ENCODE results near the gene RAB6A. TPM values are rescaled to one million over a fixed set of nuclear protein-coding genes. Genes with fewer than 3 reads are reported as not detected.

RAB6A gene
- total and polyA plus RNA-seq, 10 of the 15 experiments (the other 5 are each of a cell fraction or from before 2014, with no cell fraction given), result 9.8 to 107 (median 34.1) TPM

GRCh38 chr11:73659961-73660360 lies 100.9 kb downstream of the RAB6A start (continued):
- TF ChIP-seq, protein P1, sequence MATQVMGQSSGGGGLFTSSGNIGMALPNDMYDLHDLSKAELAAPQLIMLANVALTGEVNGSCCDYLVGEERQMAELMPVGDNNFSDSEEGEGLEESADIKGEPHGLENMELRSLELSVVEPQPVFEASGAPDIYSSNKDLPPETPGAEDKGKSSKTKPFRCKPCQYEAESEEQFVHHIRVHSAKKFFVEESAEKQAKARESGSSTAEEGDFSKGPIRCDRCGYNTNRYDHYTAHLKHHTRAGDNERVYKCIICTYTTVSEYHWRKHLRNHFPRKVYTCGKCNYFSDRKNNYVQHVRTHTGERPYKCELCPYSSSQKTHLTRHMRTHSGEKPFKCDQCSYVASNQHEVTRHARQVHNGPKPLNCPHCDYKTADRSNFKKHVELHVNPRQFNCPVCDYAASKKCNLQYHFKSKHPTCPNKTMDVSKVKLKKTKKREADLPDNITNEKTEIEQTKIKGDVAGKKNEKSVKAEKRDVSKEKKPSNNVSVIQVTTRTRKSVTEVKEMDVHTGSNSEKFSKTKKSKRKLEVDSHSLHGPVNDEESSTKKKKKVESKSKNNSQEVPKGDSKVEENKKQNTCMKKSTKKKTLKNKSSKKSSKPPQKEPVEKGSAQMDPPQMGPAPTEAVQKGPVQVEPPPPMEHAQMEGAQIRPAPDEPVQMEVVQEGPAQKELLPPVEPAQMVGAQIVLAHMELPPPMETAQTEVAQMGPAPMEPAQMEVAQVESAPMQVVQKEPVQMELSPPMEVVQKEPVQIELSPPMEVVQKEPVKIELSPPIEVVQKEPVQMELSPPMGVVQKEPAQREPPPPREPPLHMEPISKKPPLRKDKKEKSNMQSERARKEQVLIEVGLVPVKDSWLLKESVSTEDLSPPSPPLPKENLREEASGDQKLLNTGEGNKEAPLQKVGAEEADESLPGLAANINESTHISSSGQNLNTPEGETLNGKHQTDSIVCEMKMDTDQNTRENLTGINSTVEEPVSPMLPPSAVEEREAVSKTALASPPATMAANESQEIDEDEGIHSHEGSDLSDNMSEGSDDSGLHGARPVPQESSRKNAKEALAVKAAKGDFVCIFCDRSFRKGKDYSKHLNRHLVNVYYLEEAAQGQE (IDR thresholded peaks at IDR 0.05; ENCODE audit: low read depth, low read length), result no peak
- TF ChIP-seq RUNX3 (IDR thresholded peaks at IDR 0.05; ENCODE audit: low read length) (no peak), YY1 (IDR thresholded peaks at IDR 0.05; ENCODE audit: low read depth, low read length) (no peak), IKZF1 (conservative IDR thresholded peaks at IDR 0.05) (no peak), CEBPB (IDR thresholded peaks at IDR 0.05; ENCODE audit: borderline replicate concordance in 1 of 2, low read depth in 2 of 2, low read length in 2 of 2) (no peak), FOXM1 (IDR thresholded peaks at IDR 0.05; ENCODE audit: low read depth, low read length) (no peak)
- TF ChIP-seq, protein P2, sequence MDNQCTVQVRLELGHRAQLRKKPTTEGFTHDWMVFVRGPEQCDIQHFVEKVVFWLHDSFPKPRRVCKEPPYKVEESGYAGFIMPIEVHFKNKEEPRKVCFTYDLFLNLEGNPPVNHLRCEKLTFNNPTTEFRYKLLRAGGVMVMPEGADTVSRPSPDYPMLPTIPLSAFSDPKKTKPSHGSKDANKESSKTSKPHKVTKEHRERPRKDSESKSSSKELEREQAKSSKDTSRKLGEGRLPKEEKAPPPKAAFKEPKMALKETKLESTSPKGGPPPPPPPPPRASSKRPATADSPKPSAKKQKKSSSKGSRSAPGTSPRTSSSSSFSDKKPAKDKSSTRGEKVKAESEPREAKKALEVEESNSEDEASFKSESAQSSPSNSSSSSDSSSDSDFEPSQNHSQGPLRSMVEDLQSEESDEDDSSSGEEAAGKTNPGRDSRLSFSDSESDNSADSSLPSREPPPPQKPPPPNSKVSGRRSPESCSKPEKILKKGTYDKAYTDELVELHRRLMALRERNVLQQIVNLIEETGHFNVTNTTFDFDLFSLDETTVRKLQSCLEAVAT (IDR thresholded peaks at IDR 0.05), result no peak

- BruUV-seq (replicated peaks), result no TSS peak
- no peak overlapping the region for H3K27ac ChIP-seq (ENCODE audit: control insufficient read depth, insufficient read depth)
- 72% methylated on average over 3 of the region's 3 CpGs for WGBS (ENCODE audit: insufficient coverage, insufficient replicate concordance, low lambda C conversion rate, missing lambda C conversion rate)
- ChIA-PET RAD21 (ENCODE audit: unreplicated experiment) (no interaction called here), POLR2A (no interaction called here), CTCF (interaction anchor here (1.7 kb wide), 1 partner anchor 306 kb away, joined by 8 read pairs; no protein-coding TSS in a partner anchor), SMC1A (ENCODE audit: uncharacterized antibody, unreplicated experiment) (interaction anchor here (1.4 kb wide), 1 partner anchor 306 kb away, joined by 4 read pairs; no protein-coding TSS in a partner anchor)
- no peak overlapping the region for H3K4me3 ChIP-seq
- no peak overlapping the region for H3K9ac ChIP-seq (ENCODE audit: control insufficient read depth, insufficient read depth, low read length)
- in situ Hi-C loops (cut with MboI) (no loop called here), intact Hi-C loops (cut with micrococcal nuclease; ENCODE audit: unreplicated experiment) (no loop called here)
- H4K20me1 ChIP-seq (ENCODE audit: control insufficient read depth, insufficient read depth), result no peaks in the 10 kb centered on the region
- TF ChIP-seq BMI1 (IDR thresholded peaks at IDR 0.05; ENCODE audit: borderline replicate concordance) (no peak), PAX8 (IDR thresholded peaks at IDR 0.05) (no peak), USF2 (IDR thresholded peaks at IDR 0.05; ENCODE audit: borderline replicate concordance, low read depth, low read length) (no peak)
- no peak for DNase-seq (ENCODE audit: low read depth, low spot score)
- H3K4me1 ChIP-seq (ENCODE audit: control insufficient read depth, insufficient read depth, low read length), result no peaks in the 10 kb centered on the region
- no peak overlapping the region for H3K4me2 ChIP-seq (ENCODE audit: control insufficient read depth, insufficient read depth)
- no peaks in the 10 kb centered on the region for H3K27me3 ChIP-seq (replicated peaks in 1 of 2; ENCODE audit: control insufficient read depth in 2 of 2, insufficient read depth in 2 of 2, low read length in 1 of 2)
- H3K9me3 ChIP-seq (replicated peaks; ENCODE audit: control insufficient read depth, insufficient read depth, low read length), result no peaks in the 10 kb centered on the region
- FAIRE-seq, result no peak
- H3K79me2 ChIP-seq (ENCODE audit: control insufficient read depth, insufficient read depth, low read length), result no peaks in the 10 kb centered on the region
- H2AFZ ChIP-seq (ENCODE audit: control insufficient read depth, low read depth, low read length), result no peak overlapping the region
- ATAC-seq, result no peak
- H3K36me3 ChIP-seq (ENCODE audit: control insufficient read depth in 2 of 2, insufficient read depth in 2 of 2, low read length in 1 of 2), result no peaks in the 10 kb centered on the region
Observed at GRCh38 chr11:73656985-73657384, 103.9 kb downstream of the RAB6A start.

Measured in GM12878 (cell line).